ENCODE results near the gene DNAJB4.

- TF ChIP-seq CTCF (IDR thresholded peaks at IDR 0.05) (no peak), POLR2A (IDR thresholded peaks at IDR 0.05) (no peak)
Measured at GRCh38 chr1:78040484-78041089, 35.8 kb downstream of the DNAJB4 start.
